ENCODE measurements around the gene TTLL9. TPM values are rescaled to one million over a fixed set of nuclear protein-coding genes. Genes with fewer than 3 reads are reported as not detected.

The TTLL9 gene
- total RNA-seq, 1 donor = not detected

DNA sequence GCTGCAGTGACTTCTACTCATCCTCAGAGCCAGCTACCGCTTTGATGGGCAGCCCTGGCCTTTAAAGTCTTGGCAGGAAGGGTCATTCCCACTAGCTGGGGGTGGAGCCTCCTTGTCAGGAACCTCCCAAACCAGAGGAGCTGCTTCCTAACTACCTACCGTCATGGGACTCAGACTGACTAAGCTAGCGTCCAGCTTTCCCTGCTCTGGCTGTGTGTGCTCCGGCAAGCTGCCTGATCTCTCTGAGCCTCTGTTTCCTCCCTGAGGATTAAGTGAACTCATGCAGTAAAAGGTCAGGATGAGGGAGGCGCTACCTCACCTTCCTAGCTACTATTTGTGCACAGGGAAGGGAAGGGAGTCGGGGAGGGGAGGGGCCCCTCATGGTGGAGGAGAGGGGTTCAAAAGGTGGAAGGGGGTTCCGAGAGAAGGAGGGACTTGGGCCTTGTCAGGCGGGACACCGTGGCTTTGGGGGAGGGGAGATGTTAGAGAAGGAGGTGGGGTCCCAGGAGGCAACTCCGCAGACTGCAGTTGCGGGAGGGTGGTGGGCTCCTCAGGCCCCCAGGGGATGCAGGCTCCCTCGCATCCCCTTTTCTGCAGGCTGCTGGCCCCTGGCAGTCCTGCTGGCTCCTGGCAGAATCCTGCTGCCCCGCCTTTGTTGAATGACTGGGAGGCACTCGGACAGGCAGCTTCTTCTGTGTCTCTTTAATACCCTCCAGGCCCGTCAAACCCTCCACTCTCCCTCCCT lies 9.9 kb upstream of the TTLL9 start:
- no peak overlapping the region for H3K4me3 ChIP-seq (ENCODE audit: low read length)
- peaks cover 23% of the 10 kb centered on the region for H3K27me3 ChIP-seq (ENCODE audit: insufficient read depth, low read length)
- no peaks in the 10 kb centered on the region for H3K9me3 ChIP-seq (ENCODE audit: low read depth, low read length)
- H3K4me1 ChIP-seq (ENCODE audit: insufficient read depth, low read length) = peaks cover 11% of the 10 kb centered on the region

DNA sequence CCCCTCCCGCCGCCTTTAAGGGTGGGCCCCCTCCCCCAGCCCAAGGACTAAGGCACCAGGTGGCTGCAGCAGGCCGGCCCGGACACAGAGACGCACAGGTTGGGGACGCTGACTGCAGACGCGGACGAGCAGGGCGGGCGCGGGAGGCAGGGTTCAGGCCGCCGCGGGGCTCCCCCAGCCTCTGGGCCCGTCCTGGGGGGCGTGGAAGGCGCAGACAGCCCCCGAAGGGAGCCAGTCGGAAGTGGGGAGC lies 9.4 kb upstream of the TTLL9 start:
- H3K4me1 ChIP-seq (ENCODE audit: insufficient read depth, low read length) = peaks cover 11% of the 10 kb centered on the region
- H3K9me3 ChIP-seq (ENCODE audit: low read depth, low read length) = no peaks in the 10 kb centered on the region
- H3K27me3 ChIP-seq (ENCODE audit: insufficient read depth, low read length) = peaks cover 23% of the 10 kb centered on the region
- peak overlapping the region; percentile 18 for H3K4me3 ChIP-seq (ENCODE audit: low read length)

DNA sequence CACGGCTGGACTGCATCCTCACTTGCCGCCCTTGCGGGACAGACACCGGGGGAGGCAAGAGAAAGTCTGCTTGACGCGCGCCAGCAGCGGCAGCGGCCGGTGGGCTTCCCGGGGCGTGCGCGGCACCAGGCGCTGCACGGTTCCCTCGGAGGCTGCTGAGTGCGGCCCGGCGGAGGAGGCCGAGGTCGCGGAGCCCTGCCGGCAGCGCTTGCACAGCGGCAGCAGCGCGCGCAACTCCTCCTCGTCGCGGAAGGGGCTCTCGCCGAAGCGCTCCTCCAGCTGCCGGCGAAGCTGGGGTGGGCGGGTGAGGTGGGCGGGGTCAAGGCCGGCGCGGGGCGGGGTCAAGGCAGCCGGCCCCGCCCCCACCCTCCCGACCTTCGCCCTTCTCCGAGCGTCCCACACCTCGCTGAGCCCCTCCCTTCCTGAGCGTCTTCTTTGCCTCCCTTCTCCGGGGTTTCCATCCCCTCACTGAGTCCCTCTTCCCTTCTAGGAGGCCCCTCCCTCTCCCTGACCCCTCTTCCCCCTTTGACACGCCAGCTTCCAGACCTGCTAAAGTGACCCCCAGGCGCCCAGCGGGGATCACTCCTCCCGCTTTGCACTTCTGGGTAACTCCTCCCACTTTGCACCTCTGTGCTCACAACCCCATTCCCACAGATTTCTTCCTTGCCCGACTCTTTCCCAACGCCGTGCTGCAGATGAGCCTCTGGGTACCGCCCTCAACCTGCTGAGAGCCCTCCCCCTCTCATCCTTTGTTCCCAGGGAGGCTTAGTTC lies 8.9 kb upstream of the TTLL9 start:
- H3K27me3 ChIP-seq (ENCODE audit: insufficient read depth, low read length) = peaks cover 23% of the 10 kb centered on the region
- H3K4me1 ChIP-seq (ENCODE audit: insufficient read depth, low read length) = peaks cover 11% of the 10 kb centered on the region
- no peaks in the 10 kb centered on the region for H3K9me3 ChIP-seq (ENCODE audit: low read depth, low read length)
- peak overlapping the region; percentile 18 for H3K4me3 ChIP-seq (ENCODE audit: low read length)

DNA sequence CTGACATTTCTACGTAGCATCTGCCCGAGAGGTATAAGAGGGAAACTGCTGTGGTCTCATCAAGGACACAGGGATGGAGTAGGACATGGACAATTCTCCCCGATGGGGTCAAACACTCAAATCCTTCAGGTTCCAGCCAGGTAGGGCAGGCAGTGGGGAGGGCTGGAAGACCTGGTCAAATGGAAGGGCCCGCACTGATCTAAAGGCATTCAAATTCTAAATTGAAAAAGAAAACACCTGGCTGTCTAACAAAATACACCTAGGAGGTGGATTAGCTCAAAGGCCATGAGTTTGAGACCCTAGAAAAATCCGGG lies 8.3 kb upstream of the TTLL9 start:
- Histone ChIP-seq H3K9me3 (ENCODE audit: low read depth, low read length) (no peaks in the 10 kb centered on the region), H3K4me1 (ENCODE audit: insufficient read depth, low read length) (peaks cover 11% of the 10 kb centered on the region), H3K4me3 (ENCODE audit: low read length) (no peak overlapping the region), H3K27me3 (ENCODE audit: insufficient read depth, low read length) (peaks cover 23% of the 10 kb centered on the region)

DNA sequence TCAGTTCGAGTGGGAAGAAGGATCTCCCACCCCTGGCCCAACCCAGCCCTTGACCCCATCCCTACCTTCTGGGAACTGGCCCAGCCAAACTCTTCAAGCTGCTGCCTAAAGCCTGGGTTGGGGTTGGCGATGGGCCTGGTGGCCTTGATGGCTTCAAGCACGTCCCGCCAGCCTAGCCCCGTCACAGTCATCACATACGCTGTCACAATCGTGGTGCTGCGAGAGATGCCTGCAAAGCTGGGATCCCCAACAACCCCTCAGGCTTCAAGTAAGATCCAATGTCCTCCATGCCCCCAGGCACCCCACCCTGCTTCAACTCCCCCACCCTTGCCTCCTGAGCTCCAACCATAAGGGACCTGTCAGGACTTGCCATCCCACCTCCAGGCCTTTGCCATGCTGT lies 7.9 kb upstream of the TTLL9 start:
- H3K27me3 ChIP-seq (ENCODE audit: insufficient read depth, low read length) = peaks cover 23% of the 10 kb centered on the region
- H3K4me3 ChIP-seq (ENCODE audit: low read length) = no peak overlapping the region
- peaks cover 11% of the 10 kb centered on the region for H3K4me1 ChIP-seq (ENCODE audit: insufficient read depth, low read length)
- H3K9me3 ChIP-seq (ENCODE audit: low read depth, low read length) = no peaks in the 10 kb centered on the region

DNA sequence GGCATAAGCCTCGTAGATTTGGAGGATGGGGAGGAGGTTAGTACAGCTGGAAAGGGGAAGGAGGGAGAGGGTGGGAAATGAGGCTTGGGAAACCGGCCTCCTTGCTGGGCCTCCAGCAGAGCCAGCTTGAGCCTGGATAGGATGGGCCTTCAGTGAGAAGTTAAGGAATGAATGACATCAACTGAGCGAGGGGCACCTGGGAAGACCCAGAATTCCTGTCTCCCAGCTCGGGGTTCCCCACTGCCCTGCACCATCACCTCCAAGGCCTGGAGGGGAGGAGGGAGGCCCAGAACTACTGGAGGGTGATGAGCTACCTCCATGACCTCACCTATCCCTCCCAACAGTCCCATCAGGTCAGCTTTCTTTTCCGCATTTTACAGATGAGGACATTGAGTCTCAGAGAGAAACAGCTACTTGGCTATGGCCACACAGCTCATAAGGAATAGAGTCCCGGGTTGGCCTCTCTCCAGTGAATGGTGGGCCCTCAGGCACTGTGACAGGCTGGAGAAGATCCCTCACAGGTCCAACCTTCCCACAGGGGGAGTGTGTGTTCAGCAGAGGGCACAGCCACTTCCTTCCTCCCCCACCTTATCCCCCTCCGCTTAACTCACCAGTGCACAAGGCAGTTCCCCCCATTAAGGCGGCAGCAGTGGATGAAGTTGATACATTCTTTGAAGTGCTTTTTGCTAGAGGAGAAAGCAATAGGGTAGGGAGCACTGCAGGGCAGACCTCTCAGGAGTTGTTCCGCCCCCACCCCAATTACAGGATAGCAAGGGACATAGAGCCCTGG lies 6.9 kb upstream of the TTLL9 start:
- Histone ChIP-seq H3K4me1 (ENCODE audit: insufficient read depth, low read length) (peaks cover 11% of the 10 kb centered on the region), H3K9me3 (ENCODE audit: low read depth, low read length) (no peaks in the 10 kb centered on the region)

DNA sequence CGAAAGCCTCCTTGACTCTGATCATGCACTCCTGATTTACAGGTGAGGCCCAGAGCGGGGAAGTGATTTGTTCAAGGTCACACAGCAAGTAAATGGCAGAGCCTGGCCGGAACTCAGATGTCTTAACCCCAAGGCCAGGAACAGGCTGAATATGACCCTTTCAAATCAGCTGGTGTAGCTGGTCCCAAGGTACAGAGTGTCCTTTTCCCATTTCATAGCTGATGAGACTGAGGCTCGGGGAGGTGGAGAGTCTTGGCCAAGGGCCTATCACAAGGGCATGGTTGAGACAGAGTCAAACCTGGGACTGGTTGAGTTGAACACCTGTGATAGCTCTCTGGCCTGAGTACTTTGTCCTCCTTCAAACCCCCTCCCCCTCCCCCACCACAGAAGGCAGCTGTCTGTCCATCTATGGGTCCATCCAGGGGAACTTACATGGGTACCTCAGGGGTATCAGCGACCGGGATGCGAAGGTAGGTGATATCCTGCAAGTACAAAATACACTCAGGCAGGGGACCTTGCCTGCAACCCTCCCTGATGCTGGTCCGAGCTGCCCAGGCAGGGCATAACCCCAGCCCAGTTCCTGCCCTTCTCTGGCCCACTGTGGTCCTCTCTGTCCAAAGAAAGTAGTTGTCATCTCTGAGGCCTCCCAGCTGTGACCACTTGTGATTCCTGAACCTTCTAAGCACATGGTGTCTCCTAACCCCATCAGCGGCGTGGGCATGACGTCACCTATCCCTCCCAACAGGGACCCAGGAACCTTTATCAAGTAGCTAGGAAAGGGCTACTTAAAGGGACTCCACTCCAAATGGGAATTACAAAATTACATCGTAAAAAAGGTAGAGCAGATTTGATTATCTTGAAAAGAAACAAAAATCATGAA lies 5.7 kb upstream of the TTLL9 start:
- H3K4me1 ChIP-seq (ENCODE audit: insufficient read depth, low read length) = peaks cover 14% of the 10 kb centered on the region
- no peak overlapping the region for H3K4me3 ChIP-seq (ENCODE audit: low read length)
- H3K27me3 ChIP-seq (ENCODE audit: insufficient read depth, low read length) = peaks cover 22% of the 10 kb centered on the region
- H3K9me3 ChIP-seq (ENCODE audit: low read depth, low read length) = no peaks in the 10 kb centered on the region

More for the DNA sequence above, 6.9 kb upstream of the TTLL9 start:
- Histone ChIP-seq H3K4me3 (ENCODE audit: low read length) (no peak overlapping the region), H3K27me3 (ENCODE audit: insufficient read depth, low read length) (peaks cover 23% of the 10 kb centered on the region)

DNA sequence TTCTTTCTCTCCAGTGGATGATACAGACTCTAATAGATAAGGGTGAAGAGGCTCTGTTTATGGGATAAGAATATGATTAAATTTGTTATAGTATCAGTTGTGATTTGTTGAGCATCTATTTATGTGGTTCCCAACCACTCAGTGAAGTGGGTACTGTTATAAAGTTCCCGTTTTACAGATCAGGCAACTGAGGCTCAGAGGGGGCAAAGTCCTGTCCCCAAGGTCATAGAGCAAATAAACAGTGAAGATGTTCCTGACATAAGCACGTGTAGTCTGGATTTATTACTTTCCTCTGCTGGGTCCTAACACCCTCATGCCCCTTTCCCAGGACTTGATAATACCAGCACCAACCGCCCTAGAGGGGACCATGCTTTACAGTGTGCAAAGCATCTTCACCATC lies 4.2 kb upstream of the TTLL9 start:
- no peak overlapping the region for H3K4me3 ChIP-seq (ENCODE audit: low read length)
- peaks cover 16% of the 10 kb centered on the region for H3K4me1 ChIP-seq (ENCODE audit: insufficient read depth, low read length)
- H3K27me3 ChIP-seq (ENCODE audit: insufficient read depth, low read length) = peaks cover 20% of the 10 kb centered on the region
- no peaks in the 10 kb centered on the region for H3K9me3 ChIP-seq (ENCODE audit: low read depth, low read length)

DNA sequence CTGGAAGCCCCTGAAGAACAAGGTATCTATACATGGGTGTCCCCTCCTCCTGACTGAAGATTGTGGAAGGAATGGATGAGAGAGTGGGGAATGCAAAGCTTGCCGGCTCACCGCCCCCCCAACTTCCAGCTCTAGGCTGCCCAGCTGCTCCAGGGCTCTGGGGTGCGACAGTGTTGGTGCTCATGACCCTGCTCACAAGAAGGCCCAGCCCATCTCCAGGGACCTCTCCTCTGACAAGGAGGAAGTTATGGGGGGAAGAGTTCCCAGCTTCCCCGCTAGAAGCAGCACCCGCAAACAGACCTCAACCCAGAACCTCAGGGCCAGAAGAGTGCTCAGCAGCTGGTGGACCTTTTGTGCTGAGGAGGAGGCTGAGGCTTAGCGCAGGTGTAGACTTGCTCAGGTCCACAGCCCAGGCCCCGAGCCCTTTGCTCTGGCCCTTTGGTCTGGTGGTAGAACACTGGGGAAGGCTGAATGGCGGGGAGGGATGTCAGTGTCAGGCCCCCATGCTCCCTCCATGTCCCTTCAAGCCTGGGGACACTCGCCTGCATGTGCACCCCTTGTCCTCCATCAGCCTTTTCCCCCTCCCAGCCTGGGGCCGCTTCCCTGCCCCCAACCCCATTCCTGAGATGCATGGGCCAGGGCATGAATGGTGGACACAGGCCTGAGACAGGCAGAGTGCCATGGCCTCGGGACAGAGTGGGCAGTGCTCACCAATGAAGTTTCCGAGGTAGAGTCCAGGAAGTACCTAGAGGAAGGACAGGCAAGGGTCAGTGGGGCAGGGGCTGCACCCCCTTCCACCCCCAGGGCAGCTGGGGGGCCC lies 1.4 kb upstream of the TTLL9 start:
- no peak overlapping the region for H3K4me3 ChIP-seq (ENCODE audit: low read length)
- H3K27me3 ChIP-seq (ENCODE audit: insufficient read depth, low read length) = peaks cover 31% of the 10 kb centered on the region
- no peaks in the 10 kb centered on the region for H3K9me3 ChIP-seq (ENCODE audit: low read depth, low read length)
- H3K4me1 ChIP-seq (ENCODE audit: insufficient read depth, low read length) = peaks cover 15% of the 10 kb centered on the region

DNA sequence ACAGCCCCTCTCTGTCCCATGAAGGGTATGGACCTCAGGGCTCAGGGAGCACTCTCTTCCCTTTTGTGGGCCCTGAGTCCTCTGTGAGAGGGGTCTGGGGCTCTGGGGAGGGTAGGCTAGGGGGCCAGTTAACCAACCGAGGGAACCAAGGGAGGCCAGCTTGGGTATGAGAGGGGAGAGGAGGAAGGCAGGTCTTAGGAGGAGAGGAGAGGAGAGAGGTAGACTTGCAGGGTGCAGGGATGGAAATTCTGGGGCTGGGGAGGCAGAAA lies 827 bp upstream of the TTLL9 start:
- H3K9me3 ChIP-seq (ENCODE audit: low read depth, low read length) = no peaks in the 10 kb centered on the region
- peaks cover 31% of the 10 kb centered on the region for H3K27me3 ChIP-seq (ENCODE audit: insufficient read depth, low read length)
- H3K4me1 ChIP-seq (ENCODE audit: insufficient read depth, low read length) = peaks cover 15% of the 10 kb centered on the region
- H3K4me3 ChIP-seq (ENCODE audit: low read length) = no peak overlapping the region

DNA sequence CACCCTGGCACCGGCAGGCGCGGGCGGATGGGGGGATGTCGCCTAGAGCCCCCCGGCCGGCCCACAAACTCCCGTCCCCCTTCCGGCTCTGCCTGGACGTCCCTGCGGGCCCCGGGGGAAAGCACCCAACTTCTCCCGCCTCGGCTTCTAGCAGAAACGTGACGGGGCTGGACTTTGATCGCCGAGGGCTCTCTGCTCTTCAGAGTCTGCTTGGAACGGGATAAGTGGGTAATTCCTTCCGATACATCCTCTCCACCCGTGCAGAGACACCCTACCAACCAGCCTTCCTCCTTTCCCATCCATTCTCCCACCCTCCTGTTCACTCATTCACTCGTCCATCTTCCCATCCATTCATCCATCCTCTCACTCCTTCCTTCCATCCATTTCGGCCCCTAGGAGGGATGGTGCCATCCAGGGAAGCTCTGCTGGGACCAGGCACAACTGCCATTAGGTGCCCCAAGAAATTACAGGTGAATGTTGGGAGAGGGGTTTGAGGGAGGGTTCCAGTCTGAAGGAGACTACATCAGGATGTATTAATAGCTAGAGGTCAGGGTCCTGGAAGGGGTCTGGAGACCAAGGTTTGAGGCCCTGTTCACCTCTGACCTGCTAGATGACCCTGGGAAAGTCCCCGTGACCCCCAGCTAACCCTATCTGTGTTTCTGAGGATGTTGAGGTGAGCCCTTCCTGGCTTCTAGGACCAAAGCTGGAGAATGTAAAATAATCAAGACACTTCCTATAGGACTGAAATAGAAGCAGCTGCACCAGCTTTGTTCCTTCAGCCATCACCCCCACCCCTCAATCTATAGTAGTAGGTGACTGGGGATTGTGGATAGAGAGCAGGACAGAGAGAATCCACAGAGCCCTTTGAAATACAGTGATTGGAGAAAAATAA lies 538 bp downstream of the TTLL9 start:
- Histone ChIP-seq H3K9me3 (ENCODE audit: low read depth, low read length) (no peaks in the 10 kb centered on the region), H3K4me1 (ENCODE audit: insufficient read depth, low read length) (peaks cover 15% of the 10 kb centered on the region), H3K27me3 (ENCODE audit: insufficient read depth, low read length) (peaks cover 31% of the 10 kb centered on the region), H3K4me3 (ENCODE audit: low read length) (peak overlapping the region; percentile 19)

DNA sequence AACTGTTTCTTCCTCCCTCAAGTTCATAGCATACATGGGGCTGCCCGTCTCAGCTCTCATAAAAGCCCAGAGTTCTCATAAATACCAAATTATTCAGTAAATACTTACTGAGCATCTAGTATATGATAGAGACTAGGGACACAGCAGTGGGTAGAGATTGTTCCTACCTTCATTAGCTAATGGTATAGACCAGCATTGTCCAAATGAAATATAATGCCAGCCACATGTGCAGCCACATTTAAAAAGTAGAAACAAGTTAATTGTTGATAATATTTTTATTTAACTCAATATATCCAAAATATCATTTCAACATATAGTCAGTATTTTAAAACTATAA lies 1.2 kb downstream of the TTLL9 start:
- Histone ChIP-seq H3K4me3 (ENCODE audit: low read length) (no peak overlapping the region), H3K27me3 (ENCODE audit: insufficient read depth, low read length) (peaks cover 31% of the 10 kb centered on the region), H3K9me3 (ENCODE audit: low read depth, low read length) (no peaks in the 10 kb centered on the region)

DNA sequence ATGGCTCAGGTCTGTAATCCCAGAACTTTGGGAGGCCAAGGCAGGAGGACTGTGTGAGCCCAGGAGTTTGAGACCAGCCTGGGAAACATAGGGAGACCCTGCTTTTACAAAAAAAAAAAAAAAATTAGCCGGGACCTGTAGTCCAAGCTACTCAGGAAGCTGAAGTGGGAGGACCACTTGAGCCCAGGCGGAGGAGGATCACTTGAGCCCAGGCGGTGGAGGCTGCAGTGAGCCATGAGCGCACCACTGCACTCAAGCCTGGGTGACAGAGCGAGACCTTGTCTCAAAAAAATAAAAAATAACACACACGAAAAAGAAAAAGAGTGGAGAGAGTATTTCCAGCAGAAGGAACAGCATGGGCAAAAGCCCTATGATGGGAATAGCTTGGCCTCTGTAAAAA lies 2.0 kb downstream of the TTLL9 start:
- Histone ChIP-seq H3K9me3 (ENCODE audit: low read depth, low read length) (no peaks in the 10 kb centered on the region), H3K4me3 (ENCODE audit: low read length) (no peak overlapping the region), H3K27me3 (ENCODE audit: insufficient read depth, low read length) (peaks cover 31% of the 10 kb centered on the region), H3K4me1 (ENCODE audit: insufficient read depth, low read length) (peaks cover 15% of the 10 kb centered on the region)

More for the DNA sequence above, 1.2 kb downstream of the TTLL9 start:
- peaks cover 15% of the 10 kb centered on the region for H3K4me1 ChIP-seq (ENCODE audit: insufficient read depth, low read length)

DNA sequence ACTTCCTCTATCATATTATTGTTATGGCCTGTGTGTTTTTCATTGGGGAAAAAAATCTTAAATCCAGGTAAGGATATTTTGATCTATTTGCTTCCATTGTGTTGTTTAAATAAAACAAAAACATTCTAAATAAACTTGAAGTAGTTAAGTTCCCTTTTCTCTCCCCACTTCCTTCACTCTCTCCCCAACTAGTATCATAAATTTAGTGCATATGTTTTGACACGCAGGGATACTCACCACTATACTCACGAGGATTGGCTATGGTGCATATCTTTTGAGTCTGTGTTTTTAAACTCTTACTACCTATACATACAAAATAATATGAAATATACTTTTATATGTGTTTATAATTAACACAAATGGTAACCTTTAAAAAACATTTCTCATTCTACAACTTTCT lies 5.2 kb downstream of the TTLL9 start:
- Histone ChIP-seq H3K4me3 (ENCODE audit: low read length) (no peak overlapping the region), H3K9me3 (ENCODE audit: low read depth, low read length) (no peaks in the 10 kb centered on the region), H3K4me1 (ENCODE audit: insufficient read depth, low read length) (peaks cover 15% of the 10 kb centered on the region), H3K27me3 (ENCODE audit: insufficient read depth, low read length) (peaks cover 16% of the 10 kb centered on the region)
